ENCODE measurements around the gene RXRA.
A peak's percentile ranks its signal among the peaks of the same experiment; 100 is the strongest.

The RXRA gene

GRCh38 chr9:134455934-134456755 lies 129.9 kb downstream of the RXRA start:
- peak overlapping the region; percentile 86 for H3K27ac Mint-ChIP-seq

GRCh38 chr9:134456756-134457305 lies 130.6 kb downstream of the RXRA start:
- Mint-ChIP-seq H3K9me3 (no peaks in the 10 kb centered on the region), H3K27ac (no peak overlapping the region), H3K4me3 (no peak overlapping the region), H3K4me1 (peaks cover 29% of the 10 kb centered on the region), H3K27me3 (ENCODE audit: low read depth, poor library complexity) (peaks cover 6% of the 10 kb centered on the region), H3K36me3 (ENCODE audit: low read depth) (no peaks in the 10 kb centered on the region)
- no peak for DNase-seq
- no peak for TF ChIP-seq CTCF (IDR thresholded peaks at IDR 0.05)

More at GRCh38 chr9:134455934-134456755, 129.9 kb downstream of the RXRA start:
- Mint-ChIP-seq H3K4me1 (peaks cover 29% of the 10 kb centered on the region), H3K9me3 (no peaks in the 10 kb centered on the region), H3K27me3 (ENCODE audit: low read depth, poor library complexity) (peaks cover 10% of the 10 kb centered on the region), H3K4me3 (no peak overlapping the region), H3K36me3 (ENCODE audit: low read depth) (no peaks in the 10 kb centered on the region)
- TF ChIP-seq CTCF (IDR thresholded peaks at IDR 0.05): no peak
- no peak for DNase-seq

GRCh38 chr9:134457321-134458206 lies 131.3 kb downstream of the RXRA start:
- Mint-ChIP-seq H3K4me3 (no peak overlapping the region), H3K27ac (no peak overlapping the region)

GRCh38 chr9:134458207-134459108 lies 132.2 kb downstream of the RXRA start:
- TF ChIP-seq CTCF (IDR thresholded peaks at IDR 0.05): no peak
- peaks cover under 1% of the 10 kb centered on the region for H3K27me3 Mint-ChIP-seq (ENCODE audit: low read depth, poor library complexity)
- H3K4me1 Mint-ChIP-seq: peaks cover 44% of the 10 kb centered on the region
- no peak overlapping the region for H3K4me3 Mint-ChIP-seq
- H3K36me3 Mint-ChIP-seq (ENCODE audit: low read depth): no peaks in the 10 kb centered on the region
- H3K9me3 Mint-ChIP-seq: no peaks in the 10 kb centered on the region
- H3K27ac Mint-ChIP-seq: no peak overlapping the region
- no peak for DNase-seq

More at GRCh38 chr9:134457321-134458206, 131.3 kb downstream of the RXRA start:
- H3K9me3 Mint-ChIP-seq: no peaks in the 10 kb centered on the region
- H3K4me1 Mint-ChIP-seq: peaks cover 36% of the 10 kb centered on the region
- peaks cover 6% of the 10 kb centered on the region for H3K27me3 Mint-ChIP-seq (ENCODE audit: low read depth, poor library complexity)
- TF ChIP-seq CTCF (IDR thresholded peaks at IDR 0.05): no peak
- DNase-seq: no peak
- no peaks in the 10 kb centered on the region for H3K36me3 Mint-ChIP-seq (ENCODE audit: low read depth)

- no peaks in the 10 kb centered on the region for H3K9me3 Mint-ChIP-seq
- H3K27ac Mint-ChIP-seq: no peak overlapping the region
- no peak for DNase-seq
- no peak overlapping the region for H3K4me3 Mint-ChIP-seq
- TF ChIP-seq CTCF (IDR thresholded peaks at IDR 0.05): no peak
- H3K27me3 Mint-ChIP-seq (ENCODE audit: low read depth, poor library complexity): no peaks in the 10 kb centered on the region
- peaks cover 42% of the 10 kb centered on the region for H3K4me1 Mint-ChIP-seq
- no peaks in the 10 kb centered on the region for H3K36me3 Mint-ChIP-seq (ENCODE audit: low read depth)
Observed at GRCh38 chr9:134459164-134459563, 132.9 kb downstream of the RXRA start.

Measured in nephron progenitor cell (in vitro differentiated cells).